ENCODE data around the gene ATP13A3.

Gene ATP13A3

GRCh38 chr3:194379651-194380050 is 107.2 kb downstream of the ATP13A3 start:
- CTCF ChIA-PET, result no interaction called here
- POLR2A ChIA-PET, result no interaction called here
- TF ChIP-seq CTBP1 (IDR thresholded peaks at IDR 0.05; ENCODE audit: borderline replicate concordance), result no peak
- DNase-seq (ENCODE audit: extremely low spot score), result no peak

GRCh38 chr3:194379231-194379630 is 107.6 kb downstream of the ATP13A3 start:
- no peak for DNase-seq (ENCODE audit: extremely low spot score)
- ChIA-PET CTCF (no interaction called here), POLR2A (no interaction called here)
- TF ChIP-seq TARDBP (IDR thresholded peaks at IDR 0.05), result no peak
- TF ChIP-seq L3MBTL2 (conservative IDR thresholded peaks at IDR 0.05), result no peak
- TF ChIP-seq NFRKB (IDR thresholded peaks at IDR 0.05), result no peak

- TF ChIP-seq FOXK2 (IDR thresholded peaks at IDR 0.05) (no peak), BHLHE40 (IDR thresholded peaks at IDR 0.05; ENCODE audit: borderline replicate concordance) (no peak), CTBP1 (IDR thresholded peaks at IDR 0.05; ENCODE audit: borderline replicate concordance) (no peak), SUZ12 (IDR thresholded peaks at IDR 0.05) (no peak), LEF1 (IDR thresholded peaks at IDR 0.05; ENCODE audit: borderline replicate concordance) (no peak), NFRKB (IDR thresholded peaks at IDR 0.05) (no peak), FOXA1 (IDR thresholded peaks at IDR 0.05) (no peak), ZNF384 (IDR thresholded peaks at IDR 0.05) (no peak), L3MBTL2 (conservative IDR thresholded peaks at IDR 0.05) (no peak), ARNT (IDR thresholded peaks at IDR 0.05) (no peak), SP1 (IDR thresholded peaks at IDR 0.05) (no peak), HDGF (IDR thresholded peaks at IDR 0.05; ENCODE audit: borderline replicate concordance) (no peak), ELF4 (IDR thresholded peaks at IDR 0.05) (no peak)
- TF ChIP-seq, protein P1, sequence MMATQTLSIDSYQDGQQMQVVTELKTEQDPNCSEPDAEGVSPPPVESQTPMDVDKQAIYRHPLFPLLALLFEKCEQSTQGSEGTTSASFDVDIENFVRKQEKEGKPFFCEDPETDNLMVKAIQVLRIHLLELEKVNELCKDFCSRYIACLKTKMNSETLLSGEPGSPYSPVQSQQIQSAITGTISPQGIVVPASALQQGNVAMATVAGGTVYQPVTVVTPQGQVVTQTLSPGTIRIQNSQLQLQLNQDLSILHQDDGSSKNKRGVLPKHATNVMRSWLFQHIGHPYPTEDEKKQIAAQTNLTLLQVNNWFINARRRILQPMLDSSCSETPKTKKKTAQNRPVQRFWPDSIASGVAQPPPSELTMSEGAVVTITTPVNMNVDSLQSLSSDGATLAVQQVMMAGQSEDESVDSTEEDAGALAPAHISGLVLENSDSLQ (IDR thresholded peaks at IDR 0.05), result no peak
- no peak for DNase-seq (ENCODE audit: extremely low spot score)
- CTCF ChIA-PET, result no interaction called here
- POLR2A ChIA-PET, result no interaction called here
These were observed 109.1 kb downstream of the ATP13A3 start for GRCh38 chr3:194377708-194378107.

- DNase-seq (ENCODE audit: extremely low spot score), result no peak
- TF ChIP-seq HDGF (IDR thresholded peaks at IDR 0.05; ENCODE audit: borderline replicate concordance) (no peak), FOXA1 (IDR thresholded peaks at IDR 0.05) (no peak), CTBP1 (IDR thresholded peaks at IDR 0.05; ENCODE audit: borderline replicate concordance) (no peak), NFRKB (IDR thresholded peaks at IDR 0.05) (no peak)
- ChIA-PET POLR2A (no interaction called here), CTCF (no interaction called here)
These were observed 110.6 kb downstream of the ATP13A3 start for GRCh38 chr3:194376241-194376560.

- ChIA-PET POLR2A (no interaction called here), CTCF (interaction anchor here (0.6 to 1.3 kb wide), 2 partner anchors 219 to 244 kb away, joined by 3 to 4 read pairs; no protein-coding TSS in a partner anchor)
- DNase-seq (ENCODE audit: extremely low spot score), result no peak
- TF ChIP-seq FOXK2 (IDR thresholded peaks at IDR 0.05), result no peak
- TF ChIP-seq ZNF384 (IDR thresholded peaks at IDR 0.05), result no peak
- TF ChIP-seq CTBP1 (IDR thresholded peaks at IDR 0.05; ENCODE audit: borderline replicate concordance), result no peak
- TF ChIP-seq ELF4 (IDR thresholded peaks at IDR 0.05), result no peak
- TF ChIP-seq, protein P1 (IDR thresholded peaks at IDR 0.05), result no peak
- no peak for TF ChIP-seq SP1 (IDR thresholded peaks at IDR 0.05)
- no peak for TF ChIP-seq L3MBTL2 (conservative IDR thresholded peaks at IDR 0.05)
- no peak for TF ChIP-seq HDGF (IDR thresholded peaks at IDR 0.05; ENCODE audit: borderline replicate concordance)
- no peak for TF ChIP-seq FOXA1 (IDR thresholded peaks at IDR 0.05)
- no peak for TF ChIP-seq BHLHE40 (IDR thresholded peaks at IDR 0.05; ENCODE audit: borderline replicate concordance)
- no peak for TF ChIP-seq FOXM1 (IDR thresholded peaks at IDR 0.05; ENCODE audit: borderline replicate concordance)
- no peak for TF ChIP-seq NFRKB (IDR thresholded peaks at IDR 0.05)
- no peak for TF ChIP-seq LEF1 (IDR thresholded peaks at IDR 0.05; ENCODE audit: borderline replicate concordance)
- no peak for TF ChIP-seq SUZ12 (IDR thresholded peaks at IDR 0.05)
- no peak for TF ChIP-seq TARDBP (IDR thresholded peaks at IDR 0.05)
- TF ChIP-seq ARNT (IDR thresholded peaks at IDR 0.05), result no peak
These were observed 111.1 kb downstream of the ATP13A3 start for GRCh38 chr3:194375473-194376240.

DNA sequence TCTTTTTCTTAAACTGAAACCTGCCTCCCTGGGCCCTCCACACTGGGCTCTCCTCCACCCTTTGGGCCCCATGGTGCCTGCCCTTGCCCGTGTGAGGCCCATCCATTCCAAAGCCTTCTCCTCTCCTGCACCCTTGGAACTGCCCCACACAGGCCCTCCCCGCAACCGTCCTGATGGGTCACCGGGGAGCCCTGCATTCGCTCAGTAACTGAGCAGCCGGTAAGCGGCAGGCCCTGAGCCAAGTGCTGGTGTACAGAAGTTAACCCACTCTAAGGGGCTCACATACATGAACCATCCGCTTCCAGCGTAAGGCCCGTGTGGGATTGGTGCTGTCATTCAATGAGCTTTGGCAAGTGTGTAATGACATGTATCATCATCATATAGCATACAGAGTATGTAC is 111.9 kb downstream of the ATP13A3 start:
- ChIA-PET CTCF (interaction anchor here (1.3 kb wide), 1 partner anchor 220 kb away, joined by 4 read pairs; no protein-coding TSS in a partner anchor), POLR2A (no interaction called here)

More for the DNA sequence above, 111.9 kb downstream of the ATP13A3 start:
- DNase-seq (ENCODE audit: extremely low spot score), result no peak
- TF ChIP-seq FOXM1 (IDR thresholded peaks at IDR 0.05; ENCODE audit: borderline replicate concordance) (no peak), BHLHE40 (IDR thresholded peaks at IDR 0.05; ENCODE audit: borderline replicate concordance) (no peak), FOXA1 (IDR thresholded peaks at IDR 0.05) (no peak), SUZ12 (IDR thresholded peaks at IDR 0.05) (no peak), NFRKB (IDR thresholded peaks at IDR 0.05) (no peak), CTBP1 (IDR thresholded peaks at IDR 0.05; ENCODE audit: borderline replicate concordance) (no peak), TARDBP (IDR thresholded peaks at IDR 0.05) (no peak), LEF1 (IDR thresholded peaks at IDR 0.05; ENCODE audit: borderline replicate concordance) (no peak), ARNT (IDR thresholded peaks at IDR 0.05) (no peak), SP1 (IDR thresholded peaks at IDR 0.05) (no peak), ZNF384 (IDR thresholded peaks at IDR 0.05) (no peak), L3MBTL2 (conservative IDR thresholded peaks at IDR 0.05) (no peak), FOXK2 (IDR thresholded peaks at IDR 0.05) (no peak), ELF4 (IDR thresholded peaks at IDR 0.05) (no peak), HDGF (IDR thresholded peaks at IDR 0.05; ENCODE audit: borderline replicate concordance) (no peak)
- TF ChIP-seq, protein P1 (IDR thresholded peaks at IDR 0.05), result no peak

Data from HEK293T (cell line).